ENCODE measurements around the gene CLCF1.

CLCF1 gene

GRCh38 chr11:67352546-67353316, 20.7 kb downstream of the CLCF1 start:
- peak; percentile 83 for DNase-seq (ENCODE audit: low spot score)
- Histone ChIP-seq H3K27ac (peak overlapping the region; percentile 95 to 96), H3K4me3 (peak overlapping the region; percentile 81)
- TF ChIP-seq CTCF (IDR thresholded peaks at IDR 0.05) = no peak

- Histone ChIP-seq H3K4me3 (peak overlapping the region; percentile 81), H3K27ac (peak overlapping the region; percentile 95 to 96)
- peak; percentile 83 for TF ChIP-seq CTCF (IDR thresholded peaks at IDR 0.05)
- peak; percentile 77 for DNase-seq (ENCODE audit: low spot score)
Measured at GRCh38 chr11:67351275-67352005, 22.0 kb downstream of the CLCF1 start.

- DNase-seq (ENCODE audit: low spot score) = no peak
- Histone ChIP-seq H3K27ac (peak overlapping the region in 1 of 2 donors; percentile 56), H3K4me3 (no peak overlapping the region)
- no peak for TF ChIP-seq CTCF (IDR thresholded peaks at IDR 0.05)
Measured at GRCh38 chr11:67349928-67350465, 23.4 kb downstream of the CLCF1 start.

GRCh38 chr11:67349457-67349856, 23.9 kb downstream of the CLCF1 start:
- no peak overlapping the region for H3K4me3 ChIP-seq
- DNase-seq (ENCODE audit: low spot score) = no peak
- H3K27ac ChIP-seq = peak overlapping the region in 1 of 2 donors; percentile 56
- TF ChIP-seq CTCF (IDR thresholded peaks at IDR 0.05) = no peak

- Histone ChIP-seq H3K27ac (peak overlapping the region in 1 of 2 donors; percentile 56), H3K4me3 (no peak overlapping the region)
- no peak for DNase-seq (ENCODE audit: low spot score)
- no peak for TF ChIP-seq CTCF (IDR thresholded peaks at IDR 0.05)
Measured at GRCh38 chr11:67349036-67349435, 24.4 kb downstream of the CLCF1 start.

- no peak for DNase-seq (ENCODE audit: low spot score)
- H3K27ac ChIP-seq = peak overlapping the region in 1 of 2 donors; percentile 56
- H3K4me3 ChIP-seq = no peak overlapping the region
- no peak for TF ChIP-seq CTCF (IDR thresholded peaks at IDR 0.05)
Measured at GRCh38 chr11:67347964-67348749, 25.2 kb downstream of the CLCF1 start.

All from coronary artery (tissue), 2 donors.